Stimulated activated CD8-positive, alpha-beta memory T cell treated with anti-CD3 and anti-CD28 coated beads, Interleukin-7, amount 100 ng/mL, for 4 hours (primary cell): ENCODE data around the gene CDC25B.

Source experiments
- DNase-seq, 2 donors: peaks; one replicate each; pipeline ENCODE4 v3.0.0-alpha.2; 2020; ENCODE audit warnings: low read depth in 2 of 2

Gene CDC25B

GRCh38 chr20:3795511-3796468, at the start of gene CDC25B:
Gene CDC25B, plus strand, starts transcription at chr20:3796310. Its CDS starts 222 bp downstream, at chr20:3796532.
- peak; percentile 81 for DNase-seq

DNA sequence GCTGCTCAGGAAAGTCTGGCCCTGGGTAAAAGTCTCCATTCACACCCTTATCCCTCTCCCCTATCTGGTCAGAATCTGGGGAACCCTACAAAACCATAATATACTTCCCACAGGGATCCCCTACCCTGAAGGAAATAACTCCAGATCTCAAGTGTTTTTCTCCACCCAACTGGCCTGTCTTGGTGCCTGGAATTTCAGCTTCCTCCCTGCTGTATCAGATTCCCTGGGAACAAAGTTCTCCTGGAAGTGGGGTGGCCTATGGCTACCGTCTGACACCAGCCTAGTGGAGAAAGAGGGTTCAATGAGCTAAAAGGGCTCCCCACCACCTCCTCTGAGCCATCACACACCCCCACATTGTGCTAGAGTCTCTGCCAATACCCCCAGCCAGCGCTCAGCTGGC, 48.6 kb upstream of the CDC25B start:
- no peak for DNase-seq

DNA sequence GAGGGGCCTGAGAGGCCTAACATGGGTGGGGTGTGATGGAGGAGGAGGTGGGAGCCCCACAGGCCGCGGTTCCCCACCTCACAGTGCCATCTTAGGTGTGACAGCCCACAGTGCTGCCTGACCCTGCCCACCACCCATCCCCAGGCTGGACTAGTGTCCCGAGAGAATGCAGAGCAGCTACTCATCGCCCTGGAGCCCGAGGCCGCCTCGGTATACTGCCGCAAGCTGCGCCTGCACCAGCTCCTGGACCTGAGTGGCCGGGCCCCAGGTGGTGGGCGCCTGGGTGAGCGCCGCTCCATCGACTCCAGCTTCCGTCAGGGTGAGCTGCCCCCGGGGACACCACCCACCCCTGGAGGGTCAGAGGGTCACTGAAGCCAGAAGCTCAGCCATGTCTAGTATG, 48.0 kb upstream of the CDC25B start:
- DNase-seq, result no peak

- DNase-seq, result no peak
Measured at GRCh38 chr20:3749087-3749688, 46.9 kb upstream of the CDC25B start.

DNA sequence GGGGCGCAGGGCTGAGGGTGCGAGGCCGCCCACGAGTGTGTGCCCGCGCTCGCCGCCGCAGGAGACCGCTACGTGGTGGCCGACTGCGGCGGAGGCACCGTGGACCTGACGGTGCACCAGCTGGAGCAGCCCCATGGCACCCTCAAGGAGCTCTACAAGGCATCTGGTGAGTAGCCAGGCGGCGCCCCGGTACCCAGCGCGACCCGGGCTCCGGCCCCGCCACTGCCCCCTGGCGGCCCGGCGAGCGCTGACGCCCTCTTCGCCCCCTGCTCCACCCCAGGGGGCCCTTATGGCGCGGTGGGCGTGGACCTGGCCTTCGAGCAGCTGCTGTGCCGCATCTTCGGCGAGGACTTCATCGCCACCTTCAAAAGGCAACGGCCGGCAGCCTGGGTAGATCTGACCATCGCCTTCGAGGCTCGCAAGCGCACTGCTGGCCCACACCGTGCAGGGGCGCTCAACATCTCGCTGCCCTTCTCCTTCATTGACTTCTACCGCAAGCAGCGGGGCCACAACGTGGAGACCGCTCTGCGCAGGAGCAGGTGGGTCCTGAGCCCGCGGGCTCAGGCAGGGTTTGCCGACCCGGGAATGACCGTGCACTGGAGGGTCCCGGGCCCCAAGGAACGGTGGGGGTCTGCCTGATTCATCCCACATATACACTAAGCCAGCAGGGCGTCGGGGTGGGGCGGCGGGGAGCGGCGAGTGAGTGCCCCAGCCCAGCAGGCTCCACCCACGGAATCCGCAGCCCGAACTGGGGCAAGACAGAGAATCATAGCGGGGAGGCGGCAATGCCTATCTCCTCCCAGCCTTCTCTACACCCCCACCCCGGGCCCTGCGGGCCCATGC, 46.2 kb upstream of the CDC25B start:
- DNase-seq, result no peak

- no peak for DNase-seq
Measured at GRCh38 chr20:3751305-3751674, 44.8 kb upstream of the CDC25B start.

- peak in 1 of 2 donors; percentile 23 for DNase-seq
Measured at GRCh38 chr20:3751675-3752385, 44.3 kb upstream of the CDC25B start.

- no peak for DNase-seq
Measured at GRCh38 chr20:3752386-3752759, 43.7 kb upstream of the CDC25B start.

GRCh38 chr20:3753098-3753497, 43.0 kb upstream of the CDC25B start:
- DNase-seq, result peak; percentile 27 to 31

DNA sequence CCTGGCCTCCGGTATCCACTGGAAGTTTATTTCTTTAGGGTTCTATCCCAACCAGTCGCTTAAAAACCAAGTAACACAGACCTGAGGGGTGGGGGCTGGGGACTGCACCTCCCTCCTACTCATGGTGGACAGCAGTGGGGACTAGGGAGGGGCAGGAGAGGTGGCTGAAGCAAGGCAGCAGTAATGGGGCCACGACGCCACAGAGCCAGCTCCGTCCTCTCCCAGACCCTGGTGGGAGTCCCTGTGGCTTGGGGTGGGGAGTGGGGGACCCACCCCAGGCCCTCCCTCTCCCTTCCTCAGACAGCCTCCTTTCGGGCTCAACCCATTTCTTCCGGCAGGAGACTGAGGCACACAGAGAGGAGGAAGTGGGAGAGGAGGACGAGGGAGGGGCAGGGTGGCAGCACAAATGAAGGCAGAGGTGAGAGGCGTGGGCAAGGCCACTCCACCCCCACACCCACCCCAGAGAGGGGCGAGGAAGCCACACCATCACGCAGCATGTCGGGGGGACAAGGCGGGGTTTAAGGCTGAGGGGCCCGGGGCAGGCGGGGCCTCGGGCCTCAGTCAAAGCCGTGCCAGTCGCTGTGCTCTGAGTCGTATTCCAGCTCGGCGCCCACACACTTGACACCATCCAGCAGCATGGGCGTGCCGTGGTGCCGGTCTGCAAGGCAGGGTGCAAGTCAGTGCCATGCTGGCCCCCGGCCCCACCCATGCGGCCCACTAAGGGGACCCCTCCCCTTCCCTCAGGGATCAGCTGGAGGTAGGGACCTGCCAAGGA, 42.4 kb upstream of the CDC25B start:
- DNase-seq, result no peak

- DNase-seq, result no peak
Measured at GRCh38 chr20:3754276-3754630, 41.9 kb upstream of the CDC25B start.

DNA sequence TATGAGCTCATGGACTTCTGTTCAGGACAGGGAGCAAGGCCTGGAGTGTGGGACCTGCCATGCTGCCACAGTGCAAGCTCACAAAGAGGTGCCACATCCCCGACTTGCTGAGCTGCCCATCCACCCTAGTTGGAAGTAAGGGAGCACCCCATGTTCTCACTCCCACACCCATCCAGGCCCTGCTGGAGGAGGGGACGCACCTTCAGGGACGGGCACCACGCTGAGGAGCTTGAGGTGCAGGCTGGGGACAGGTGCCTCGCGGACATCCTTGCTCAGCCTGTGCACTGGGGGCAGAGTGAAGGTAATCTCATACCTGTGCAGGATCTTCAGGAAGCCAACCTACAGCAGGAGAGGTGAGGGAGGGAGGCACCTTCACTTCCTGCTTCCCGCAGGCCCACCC, 40.8 kb upstream of the CDC25B start:
- no peak for DNase-seq

- DNase-seq, result no peak
Measured at GRCh38 chr20:3755814-3756480, 40.2 kb upstream of the CDC25B start.

DNA sequence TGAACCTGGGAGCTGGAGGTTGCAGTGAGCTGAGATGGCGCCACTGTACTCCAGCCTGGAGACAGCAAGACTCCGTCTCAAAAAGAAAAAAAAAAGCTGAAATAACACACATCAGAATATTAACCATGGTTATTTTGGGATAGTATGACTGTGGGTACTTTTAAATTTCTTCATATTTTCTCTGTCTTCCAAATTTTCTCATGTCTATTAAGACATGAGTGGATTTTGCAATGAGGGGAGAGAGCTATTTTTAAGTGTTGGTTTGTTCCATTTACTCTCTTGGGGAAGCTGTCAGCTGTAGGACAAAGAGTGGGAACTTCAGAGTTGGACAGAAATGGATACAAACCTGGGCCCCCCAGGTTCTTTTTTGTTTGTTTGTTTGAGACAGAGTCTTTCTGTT, 38.8 kb upstream of the CDC25B start:
- no peak for DNase-seq

- DNase-seq, result no peak
Measured at GRCh38 chr20:3758566-3758965, 37.5 kb upstream of the CDC25B start.

DNA sequence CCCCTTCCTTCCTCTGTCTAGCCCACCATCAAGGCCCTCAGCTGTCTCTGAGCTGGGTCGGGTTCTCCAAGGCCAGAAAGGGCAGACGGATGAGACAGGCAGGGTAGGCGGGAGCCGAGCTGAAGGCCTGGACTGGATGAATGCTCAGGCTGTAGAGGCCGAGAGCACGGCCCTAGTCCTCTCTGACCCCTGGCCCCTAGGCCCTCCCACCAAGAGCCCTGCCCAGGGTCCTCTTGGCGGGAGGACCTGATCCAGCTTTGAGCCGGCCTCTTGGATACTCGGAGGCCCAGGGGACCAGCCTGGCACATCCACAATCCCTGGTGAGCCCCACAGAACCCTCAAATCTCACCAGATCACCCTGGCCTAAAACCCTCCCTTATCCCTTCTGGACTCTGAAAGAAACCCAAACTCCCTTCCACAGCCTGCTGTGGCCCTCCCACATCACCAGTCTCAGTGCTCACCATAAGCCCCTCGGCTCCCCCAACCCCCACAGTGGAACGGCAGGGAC, 36.7 kb upstream of the CDC25B start:
- DNase-seq, result no peak

- no peak for DNase-seq
Measured at GRCh38 chr20:3759884-3760283, 36.2 kb upstream of the CDC25B start.

GRCh38 chr20:3760655-3761348, 35.3 kb upstream of the CDC25B start:
- DNase-seq, result no peak
